ENCODE measurements around the gene WNT3A.
A peak's percentile ranks its signal among the peaks of the same experiment; 100 is the strongest.

WNT3A gene

GRCh38 chr1:228085287-228085951, 78.6 kb downstream of the WNT3A start:
- TF ChIP-seq CTCF (conservative IDR thresholded peaks at IDR 0.05; ENCODE audit: control insufficient read depth, insufficient read depth, low read depth, low read length), result no peak
- peak; percentile 81 for DNase-seq (ENCODE audit: low read depth)
- H3K4me3 ChIP-seq (ENCODE audit: control insufficient read depth, low read depth, low read length), result peak overlapping the region; percentile 96

- DNase-seq (ENCODE audit: low read depth), result peak; percentile 87
- no peak overlapping the region for H3K4me3 ChIP-seq (ENCODE audit: control insufficient read depth, low read depth, low read length)
- TF ChIP-seq CTCF (conservative IDR thresholded peaks at IDR 0.05; ENCODE audit: control insufficient read depth, insufficient read depth, low read depth, low read length), result peak; percentile 9
Measured at GRCh38 chr1:228087771-228088251, 81.0 kb downstream of the WNT3A start.

- no peak for DNase-seq (ENCODE audit: low read depth)
- TF ChIP-seq CTCF (conservative IDR thresholded peaks at IDR 0.05; ENCODE audit: control insufficient read depth, insufficient read depth, low read depth, low read length), result no peak
- H3K4me3 ChIP-seq (ENCODE audit: control insufficient read depth, low read depth, low read length), result no peak overlapping the region
Measured at GRCh38 chr1:228088586-228089498, 82.0 kb downstream of the WNT3A start.

GRCh38 chr1:228089519-228090380, 83.0 kb downstream of the WNT3A start:
- H3K4me3 ChIP-seq (ENCODE audit: control insufficient read depth, low read depth, low read length), result no peak overlapping the region
- DNase-seq (ENCODE audit: low read depth), result no peak

GRCh38 chr1:228090613-228091081, 83.8 kb downstream of the WNT3A start:
- peak; percentile 48 for DNase-seq (ENCODE audit: low read depth)
- no peak for TF ChIP-seq CTCF (conservative IDR thresholded peaks at IDR 0.05; ENCODE audit: control insufficient read depth, insufficient read depth, low read depth, low read length)
- H3K4me3 ChIP-seq (ENCODE audit: control insufficient read depth, low read depth, low read length), result no peak overlapping the region

More at GRCh38 chr1:228089519-228090380, 83.0 kb downstream of the WNT3A start:
- no peak for TF ChIP-seq CTCF (conservative IDR thresholded peaks at IDR 0.05; ENCODE audit: control insufficient read depth, insufficient read depth, low read depth, low read length)

- H3K4me3 ChIP-seq (ENCODE audit: control insufficient read depth, low read depth, low read length), result no peak overlapping the region
- DNase-seq (ENCODE audit: low read depth), result no peak
- TF ChIP-seq CTCF (conservative IDR thresholded peaks at IDR 0.05; ENCODE audit: control insufficient read depth, insufficient read depth, low read depth, low read length), result no peak
Measured at GRCh38 chr1:228091084-228091483, 84.3 kb downstream of the WNT3A start.

Measured in fibroblast of mammary gland (primary cell).